GM21526 (cell line): ENCODE results near the gene SLC4A9.
"Not testable (repeated sequence)": the region's sequence is repeated elsewhere in the genome, so short reads cannot be mapped to it uniquely, and the experiment has no call there.

ENCODE experiments used
- ATAC-seq: cut with Tn5 transposase; IDR thresholded peaks from one replicate; pipeline ENCODE4 v1.9.1; 2021; ENCODE audit warnings: moderate library complexity; ENCODE audit not compliant: unreplicated experiment, low FRiP score

SLC4A9 gene

DNA sequence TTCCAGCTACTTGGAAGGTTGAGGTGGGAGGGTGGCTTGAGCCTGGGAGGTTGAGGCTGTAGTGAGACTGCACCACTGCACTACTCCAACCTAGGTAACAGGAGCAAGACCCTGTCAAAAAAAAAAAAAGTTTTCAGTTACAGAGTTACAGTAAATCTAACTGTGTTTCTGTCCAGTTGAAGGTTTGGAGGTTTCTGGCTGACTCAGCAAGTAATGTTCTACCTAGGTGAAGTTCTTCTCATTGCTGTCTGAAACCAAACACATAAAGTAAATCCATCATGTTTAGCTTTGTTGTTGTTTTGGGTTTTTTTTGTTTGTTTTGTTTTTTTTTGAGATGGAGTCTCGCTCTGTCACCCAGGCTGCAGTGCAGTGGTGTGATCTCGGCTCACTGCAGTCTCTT, 33.7 kb downstream of the SLC4A9 start:
- ATAC-seq, result no peak

DNA sequence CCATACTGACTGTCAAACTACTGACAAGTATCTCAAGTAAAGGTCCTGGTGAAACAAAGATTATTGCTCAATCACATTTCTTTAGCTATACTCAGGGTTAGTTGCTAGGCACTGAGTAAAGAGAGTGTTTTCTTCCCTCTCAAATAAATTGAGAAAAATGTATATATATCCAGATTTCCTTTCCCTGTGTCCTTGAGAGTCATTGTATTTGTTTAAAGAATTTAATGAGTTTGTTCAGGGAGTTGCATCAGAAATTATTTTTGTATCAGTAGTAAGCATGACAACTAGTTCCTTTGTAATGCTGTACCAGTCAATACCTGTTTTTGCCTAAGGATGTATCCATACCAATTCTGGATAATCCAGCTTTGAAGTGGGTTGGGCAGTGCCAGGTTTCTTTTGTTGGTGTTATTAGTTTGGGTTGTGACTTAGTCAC, 38.4 kb downstream of the SLC4A9 start:
- ATAC-seq, result no peak

DNA sequence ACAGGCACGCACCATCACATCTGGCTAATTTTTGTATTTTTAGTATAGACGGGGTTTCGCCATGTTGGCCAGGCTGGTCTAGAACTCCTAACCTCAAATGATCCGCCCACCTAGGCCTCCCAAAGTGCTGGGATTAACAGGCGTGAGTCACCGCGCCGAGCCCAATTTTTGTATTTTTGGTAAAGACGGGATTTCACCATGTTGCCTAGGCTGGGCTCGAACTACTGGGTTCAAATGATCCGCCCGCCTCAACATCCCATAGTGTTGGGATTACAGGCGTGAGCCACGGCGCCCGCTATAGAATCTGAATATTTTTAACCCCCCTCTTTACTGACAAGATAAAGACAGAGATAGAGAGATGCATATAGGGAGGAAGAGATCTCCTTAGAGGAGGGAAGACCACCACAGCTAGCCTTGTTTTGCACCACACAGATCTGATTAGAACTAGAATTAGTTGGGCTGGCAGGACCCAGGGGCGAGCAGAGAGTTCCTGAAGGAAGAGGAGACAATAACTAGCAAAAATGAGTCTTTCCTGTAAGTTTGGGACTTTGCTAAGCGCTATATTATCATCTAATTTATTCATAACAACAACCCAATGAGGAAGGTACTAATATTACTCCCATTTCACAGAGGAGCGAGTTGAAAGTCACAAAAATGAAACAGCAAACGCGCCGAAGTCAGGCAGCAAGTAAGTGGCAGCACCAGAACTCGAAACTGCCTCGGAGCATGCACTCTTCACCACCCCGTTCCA, 40.2 kb downstream of the SLC4A9 start:
- peak; percentile 6 for ATAC-seq

DNA sequence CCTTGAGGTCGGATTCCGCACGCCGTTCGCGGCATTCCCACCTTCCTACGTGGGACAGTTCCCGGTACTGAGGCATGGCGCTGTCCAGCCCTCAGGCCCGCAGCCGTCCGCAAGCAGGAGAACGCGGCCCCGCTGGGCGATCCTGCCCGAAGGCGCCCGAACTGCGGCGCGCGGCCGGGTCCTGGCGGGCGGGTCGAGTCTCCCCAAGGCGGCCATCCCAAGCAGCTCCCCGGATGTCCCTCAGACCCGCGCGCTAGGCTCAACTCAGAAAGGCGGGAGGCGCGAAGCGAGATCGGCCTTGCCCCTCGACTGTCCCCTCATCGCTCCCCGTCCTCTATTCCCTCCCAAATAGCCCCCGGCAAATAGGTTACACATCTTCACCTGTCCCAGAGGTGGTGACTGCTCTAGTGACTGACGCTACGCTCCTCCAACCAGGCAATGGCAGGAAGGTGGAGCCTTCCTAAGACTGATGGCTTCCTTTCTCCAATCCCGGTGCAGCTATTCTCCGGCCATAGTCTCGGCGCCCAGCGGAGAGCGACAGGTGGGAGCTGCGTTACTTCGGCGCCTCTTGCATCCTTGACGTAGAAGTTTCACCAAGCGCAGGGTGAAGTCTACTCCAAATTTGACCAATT, 40.9 kb downstream of the SLC4A9 start:
- ATAC-seq, result peak; percentile 62

DNA sequence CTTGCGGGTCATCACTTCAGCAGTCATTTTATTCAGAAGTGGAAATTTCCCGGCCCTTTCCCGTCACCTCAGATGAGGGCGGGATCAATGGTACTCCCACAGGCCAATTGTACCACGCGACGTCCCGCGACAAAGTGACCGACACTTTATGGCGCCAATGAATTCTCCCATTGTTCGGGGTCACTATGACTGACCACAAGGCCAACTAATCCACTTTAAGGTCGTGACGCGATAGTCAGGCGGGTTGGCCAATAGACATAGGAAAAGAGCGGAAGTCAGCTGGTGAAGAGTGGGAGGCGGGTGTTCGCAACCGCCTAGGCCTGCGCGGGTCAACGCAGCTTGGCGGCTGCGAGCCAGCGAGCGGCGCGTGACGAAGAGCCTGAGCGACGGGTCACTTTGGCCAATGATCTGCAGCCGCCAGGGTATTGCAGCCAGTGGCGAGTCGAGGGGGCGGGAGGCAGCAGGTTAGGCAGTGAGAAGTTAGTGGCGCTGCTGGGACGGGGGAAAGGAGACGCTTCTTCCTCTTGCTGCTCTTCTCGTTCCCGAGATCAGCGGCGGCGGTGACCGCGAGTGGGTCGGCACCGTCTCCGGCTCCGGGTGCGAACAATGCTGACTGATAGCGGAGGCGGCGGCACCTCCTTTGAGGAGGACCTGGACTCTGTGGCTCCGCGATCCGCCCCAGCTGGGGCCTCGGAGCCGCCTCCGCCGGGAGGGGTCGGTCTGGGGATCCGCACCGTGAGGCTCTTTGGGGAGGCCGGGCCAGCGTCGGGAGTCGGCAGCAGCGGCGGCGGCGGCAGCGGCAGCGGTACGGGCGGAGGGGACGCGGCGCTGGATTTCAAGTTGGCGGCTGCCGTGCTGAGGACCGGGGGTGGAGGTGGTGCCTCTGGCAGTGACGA, 41.6 kb downstream of the SLC4A9 start, which contains the start of gene ANKHD1:
ANKHD1 (plus strand) TSS at position 472 of the 896 bp plus-strand sequence; CDS start at position 607, 135 bp downstream.
- ATAC-seq, result peak; percentile 82

DNA sequence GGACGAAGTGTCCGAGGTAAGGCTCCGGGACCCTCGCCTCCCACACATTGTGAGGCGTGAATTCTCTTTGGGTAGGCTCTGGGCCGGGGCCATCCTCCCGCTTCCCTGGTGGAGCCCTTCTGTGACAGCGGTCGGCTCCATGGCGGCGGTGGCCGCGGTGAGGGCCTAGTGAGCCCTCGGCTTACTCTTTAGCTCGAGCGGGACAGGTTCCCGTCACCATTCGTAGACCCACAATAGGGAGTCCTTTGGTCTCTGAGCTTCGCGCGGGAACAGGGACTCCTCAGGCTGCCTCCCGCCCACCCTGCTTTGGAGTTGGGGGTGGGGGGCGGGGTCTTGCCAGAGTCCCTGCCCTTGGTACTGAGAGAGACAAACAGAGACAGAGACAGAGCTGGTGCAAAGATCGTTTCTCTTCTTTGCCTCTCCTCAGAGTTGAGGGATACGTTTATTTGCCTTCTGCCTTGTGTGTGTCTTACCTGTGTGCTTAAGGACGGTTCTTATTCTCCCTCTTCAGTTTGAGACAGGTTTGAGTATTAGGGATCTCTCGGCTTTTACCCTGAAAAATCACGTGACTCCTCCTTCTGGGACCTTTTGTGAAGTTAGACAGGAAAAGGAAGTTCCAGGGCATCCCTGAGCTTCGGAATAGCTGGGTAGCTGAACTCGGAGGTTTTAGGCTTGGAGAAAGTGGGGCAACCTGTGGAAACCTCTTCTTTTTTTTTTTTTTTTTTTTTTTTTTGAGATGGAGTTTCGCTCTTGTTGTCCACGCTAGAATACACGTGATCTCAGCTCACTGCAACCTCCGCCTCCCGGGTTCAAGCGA, 42.5 kb downstream of the SLC4A9 start:
- peak; percentile 3 for ATAC-seq

DNA sequence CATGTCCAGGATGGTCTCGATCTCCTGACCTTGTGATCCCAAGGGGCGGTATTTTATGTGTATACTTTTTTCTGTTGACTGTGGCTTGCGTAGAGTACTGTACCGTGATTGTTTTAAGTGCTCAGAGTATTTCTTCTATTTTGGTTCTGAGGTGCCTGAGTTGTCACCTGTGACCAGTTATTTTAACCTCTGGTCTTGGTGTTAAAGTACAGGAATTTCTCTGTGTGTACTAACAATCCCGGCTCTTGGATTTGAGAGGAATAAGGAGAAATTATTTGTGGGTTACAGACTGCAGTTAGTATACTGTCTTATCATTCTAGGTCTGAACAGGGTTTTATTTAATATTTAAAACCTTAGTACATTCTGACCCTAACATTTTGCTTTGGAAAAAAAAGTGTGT, 43.6 kb downstream of the SLC4A9 start:
- ATAC-seq, result no peak

DNA sequence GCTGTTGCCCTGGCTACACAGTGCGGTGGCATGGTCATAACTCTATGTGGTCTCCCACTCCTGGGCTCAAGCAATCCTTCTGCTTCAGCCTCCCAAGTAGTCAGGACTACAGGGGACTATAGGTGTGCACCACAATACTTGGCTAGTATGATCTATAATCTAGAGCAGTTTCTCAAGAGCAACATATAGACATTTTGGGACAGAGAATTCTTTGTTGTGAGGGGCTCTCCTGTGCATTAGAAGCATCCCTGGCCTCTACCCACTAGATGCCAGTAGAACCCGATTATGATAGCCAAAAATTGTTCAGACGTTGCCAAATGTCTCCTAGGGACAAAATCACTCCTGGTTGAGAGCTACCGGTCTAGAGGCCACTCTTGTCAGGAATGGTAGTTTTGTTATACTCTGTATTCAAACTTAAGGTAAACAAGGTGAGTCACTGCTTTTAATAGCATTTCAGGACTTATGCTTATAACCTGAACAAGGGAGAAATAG, 48.8 kb downstream of the SLC4A9 start:
- no peak for ATAC-seq

DNA sequence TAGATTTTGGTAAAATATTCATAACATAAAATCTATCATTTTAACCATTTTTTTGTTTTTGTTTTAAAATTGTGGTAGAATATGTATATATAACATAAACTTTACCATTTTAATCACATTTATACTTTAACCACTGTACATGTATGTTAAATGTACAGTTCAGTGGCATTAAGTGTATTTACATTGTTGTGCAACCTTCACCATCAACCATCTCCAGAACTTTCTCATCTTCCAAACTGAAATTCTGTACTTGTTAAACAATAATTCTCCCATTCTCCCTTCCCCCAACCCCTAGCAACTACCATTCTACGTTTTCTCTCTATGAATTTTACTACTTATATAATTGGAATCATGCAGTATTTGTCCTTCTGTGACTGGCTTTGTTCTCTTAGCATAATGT, 53.2 kb downstream of the SLC4A9 start:
- ATAC-seq, result no peak

DNA sequence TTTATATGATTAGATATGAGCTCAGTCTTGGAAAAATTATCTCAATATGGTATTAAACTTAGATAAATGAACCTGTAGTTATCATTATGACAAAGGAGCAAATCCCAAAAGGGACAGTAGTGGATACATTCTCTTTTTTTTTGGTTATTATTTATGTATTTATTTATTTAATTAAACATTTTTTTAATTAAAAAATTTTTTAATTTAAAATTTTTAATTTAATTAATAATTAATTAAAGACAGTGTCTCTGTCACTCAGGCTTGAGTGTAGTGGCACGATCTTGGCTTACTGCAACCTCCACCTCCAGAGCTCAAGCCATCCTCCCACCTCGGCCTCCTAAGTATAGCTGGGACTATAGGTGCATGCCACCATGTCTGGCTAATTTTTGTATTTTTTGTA, 57.2 kb downstream of the SLC4A9 start:
- no peak for ATAC-seq

DNA sequence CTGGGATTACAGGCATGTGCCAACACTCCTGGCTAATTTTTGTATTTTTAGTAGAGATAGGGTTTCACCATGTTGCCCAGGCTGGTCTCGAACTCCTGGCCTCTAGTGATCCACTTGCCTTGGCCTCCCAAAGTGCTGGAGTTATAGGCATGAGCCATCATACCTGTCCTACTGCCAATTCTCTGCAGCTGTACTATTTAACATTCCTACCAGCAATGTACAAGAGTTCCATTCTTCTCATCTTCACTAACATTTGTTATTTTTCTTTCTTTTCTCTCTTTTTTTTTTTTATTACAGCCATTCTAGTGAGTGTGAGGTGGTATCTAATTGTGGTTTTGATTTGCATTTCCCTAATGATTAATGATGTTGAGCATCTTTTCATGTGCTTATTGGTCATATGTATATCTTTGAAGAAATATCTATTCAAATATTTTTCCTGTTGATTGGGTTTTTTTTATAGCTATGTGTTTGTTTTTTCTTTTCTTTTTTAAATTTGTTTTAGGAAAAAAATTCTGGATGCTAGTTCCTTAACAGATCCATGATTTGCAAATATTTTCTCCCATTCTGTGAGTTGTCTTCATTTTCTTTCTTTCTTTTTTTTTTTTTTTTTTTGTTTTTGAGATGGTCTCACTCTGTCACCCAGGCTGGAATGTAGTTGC, 59.0 kb downstream of the SLC4A9 start:
- ATAC-seq, result no peak

DNA sequence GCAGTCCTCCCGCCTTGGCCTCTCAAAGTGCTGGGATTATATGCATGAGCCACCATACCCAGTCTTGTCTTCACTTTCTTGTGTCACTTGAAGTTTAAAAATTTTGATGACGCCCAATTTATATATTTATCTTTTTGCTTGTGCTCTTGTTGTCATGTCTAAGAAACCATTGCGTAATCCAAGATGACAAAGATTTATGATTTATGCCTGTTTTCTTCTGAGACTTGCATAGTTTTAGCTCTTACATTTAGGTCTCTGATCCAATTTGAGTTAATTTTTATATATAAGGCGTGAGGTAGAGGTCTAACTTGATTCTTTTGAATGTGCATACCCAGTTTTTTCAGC, 60.2 kb downstream of the SLC4A9 start:
- ATAC-seq, result no peak

DNA sequence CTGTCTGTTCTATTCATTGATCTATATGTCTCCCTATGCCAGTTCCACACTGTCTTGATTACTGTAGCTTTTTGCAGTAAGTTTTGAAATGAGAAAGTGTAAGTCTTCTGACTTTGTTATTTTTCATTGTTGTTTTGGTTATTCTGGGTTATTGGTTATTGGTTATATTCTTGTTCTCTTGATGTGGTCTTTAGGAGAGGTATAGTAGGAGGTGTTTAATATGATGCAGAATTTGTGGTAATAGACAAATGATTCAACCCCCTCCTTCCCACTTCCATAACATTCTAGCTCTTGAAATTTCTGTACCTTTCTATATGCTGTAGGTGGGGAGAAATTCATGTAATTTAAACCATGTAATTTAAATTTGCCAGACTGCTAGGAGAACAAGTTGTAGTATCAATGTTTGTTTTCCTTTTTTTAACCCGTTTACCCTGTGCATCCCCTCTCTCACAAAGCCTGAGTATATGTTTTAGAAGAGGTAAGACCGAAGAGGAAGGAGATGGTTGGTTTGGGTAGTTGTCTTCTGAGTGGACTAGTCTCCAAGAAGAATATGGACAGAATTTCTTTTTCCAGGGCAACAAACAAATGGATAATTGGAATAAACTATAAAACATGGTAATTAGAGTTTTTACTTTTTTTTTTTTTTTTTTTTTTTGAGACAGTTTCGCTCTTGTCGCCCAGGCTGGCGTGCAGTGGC, 60.8 kb downstream of the SLC4A9 start:
- ATAC-seq, result no peak

DNA sequence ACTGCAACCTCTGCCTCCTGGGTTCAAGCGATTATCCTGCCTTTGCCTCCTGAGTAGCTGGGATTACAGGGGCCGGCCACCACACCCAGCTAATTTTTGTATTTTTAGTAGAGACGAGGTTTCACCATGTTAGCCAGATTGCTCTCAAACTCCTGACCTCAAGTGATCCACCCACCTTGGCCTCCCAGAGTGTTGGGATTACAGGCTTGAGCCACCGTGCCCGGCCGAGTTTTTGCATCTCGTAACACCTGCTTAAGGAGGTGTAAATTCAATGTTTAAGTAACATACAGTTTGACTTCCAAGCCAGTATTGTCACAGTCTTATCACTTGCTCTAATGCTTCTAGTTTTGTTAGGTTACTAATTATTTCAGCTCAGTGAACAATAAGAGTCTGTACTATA, 61.4 kb downstream of the SLC4A9 start:
- ATAC-seq, result not testable (repeated sequence)

DNA sequence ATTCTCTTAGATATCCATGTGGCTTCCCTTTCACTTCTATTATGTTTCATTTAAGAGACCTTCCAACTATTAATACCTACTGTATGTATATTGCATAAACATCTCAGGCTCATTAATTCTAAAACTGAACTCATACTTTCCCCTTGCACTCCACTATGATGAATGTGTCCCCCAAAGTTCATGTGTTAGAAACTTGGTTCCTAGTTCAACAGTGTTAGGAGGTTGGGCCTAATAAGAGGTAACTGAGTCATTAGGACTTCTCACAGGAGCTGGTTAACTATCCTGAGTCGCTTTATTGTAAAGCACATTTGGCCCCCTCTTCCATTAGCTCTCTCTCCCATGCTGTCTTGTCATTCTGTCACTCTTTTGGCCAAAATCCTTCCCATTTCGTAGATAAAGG, 63.6 kb downstream of the SLC4A9 start:
- no peak for ATAC-seq

DNA sequence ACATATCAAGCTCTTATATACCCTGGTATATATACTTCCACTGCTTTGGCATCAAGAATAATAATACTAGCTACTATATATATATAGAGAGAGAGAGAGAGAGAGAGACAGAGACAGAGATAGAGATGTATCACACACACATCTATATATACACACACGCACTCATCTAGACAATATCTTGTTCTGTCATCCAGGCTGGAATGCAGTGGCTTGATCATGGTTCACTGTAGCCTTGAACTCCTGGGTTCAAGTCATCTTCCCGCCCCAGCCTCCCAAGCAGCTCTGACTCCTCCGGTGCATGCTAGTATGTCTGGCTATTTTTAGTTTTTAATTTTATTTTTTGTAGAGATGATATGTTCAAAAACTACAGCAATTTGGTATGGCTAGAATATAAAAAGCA, 64.1 kb downstream of the SLC4A9 start:
- ATAC-seq, result no peak
